ENCODE data around the gene IFT88. TPM values are rescaled to one million over a fixed set of nuclear protein-coding genes. Genes with fewer than 3 reads are reported as not detected.

The IFT88 gene
- total RNA-seq, 1 donor from 2014 or later, result 13.6 TPM

DNA sequence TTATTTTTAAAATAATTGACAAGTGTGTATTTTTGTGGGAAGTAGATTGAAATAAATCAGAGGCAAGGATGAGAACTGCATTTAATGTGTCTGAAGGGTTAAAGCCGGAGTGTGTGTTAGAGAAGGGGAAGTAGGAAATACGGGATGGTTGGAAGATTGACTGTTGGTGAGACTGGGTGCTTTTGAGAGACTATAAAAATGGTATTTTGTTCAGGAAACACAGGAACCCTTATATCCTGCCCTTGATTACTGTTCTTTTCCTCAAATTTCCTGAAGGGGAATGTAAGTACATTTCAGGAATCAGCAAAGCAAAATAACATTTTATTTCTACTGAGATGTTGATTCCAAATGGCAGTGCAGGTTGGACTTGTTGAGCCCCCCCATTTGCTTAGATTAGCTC, 15.1 kb downstream of the IFT88 start:
- Histone ChIP-seq H3K9me3 (no peaks in the 10 kb centered on the region), H3K4me3 (no peak overlapping the region), H3K27ac (no peak overlapping the region), H3K27me3 (no peaks in the 10 kb centered on the region), H3K36me3 (no peaks in the 10 kb centered on the region), H3K4me1 (no peaks in the 10 kb centered on the region)
- TF ChIP-seq, protein P1, sequence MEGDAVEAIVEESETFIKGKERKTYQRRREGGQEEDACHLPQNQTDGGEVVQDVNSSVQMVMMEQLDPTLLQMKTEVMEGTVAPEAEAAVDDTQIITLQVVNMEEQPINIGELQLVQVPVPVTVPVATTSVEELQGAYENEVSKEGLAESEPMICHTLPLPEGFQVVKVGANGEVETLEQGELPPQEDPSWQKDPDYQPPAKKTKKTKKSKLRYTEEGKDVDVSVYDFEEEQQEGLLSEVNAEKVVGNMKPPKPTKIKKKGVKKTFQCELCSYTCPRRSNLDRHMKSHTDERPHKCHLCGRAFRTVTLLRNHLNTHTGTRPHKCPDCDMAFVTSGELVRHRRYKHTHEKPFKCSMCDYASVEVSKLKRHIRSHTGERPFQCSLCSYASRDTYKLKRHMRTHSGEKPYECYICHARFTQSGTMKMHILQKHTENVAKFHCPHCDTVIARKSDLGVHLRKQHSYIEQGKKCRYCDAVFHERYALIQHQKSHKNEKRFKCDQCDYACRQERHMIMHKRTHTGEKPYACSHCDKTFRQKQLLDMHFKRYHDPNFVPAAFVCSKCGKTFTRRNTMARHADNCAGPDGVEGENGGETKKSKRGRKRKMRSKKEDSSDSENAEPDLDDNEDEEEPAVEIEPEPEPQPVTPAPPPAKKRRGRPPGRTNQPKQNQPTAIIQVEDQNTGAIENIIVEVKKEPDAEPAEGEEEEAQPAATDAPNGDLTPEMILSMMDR (IDR thresholded peaks at IDR 0.05), result no peak
- no peak for DNase-seq
- ATAC-seq, result no peak
- intact Hi-C loops (cut with DNase I), result no loop called here

DNA sequence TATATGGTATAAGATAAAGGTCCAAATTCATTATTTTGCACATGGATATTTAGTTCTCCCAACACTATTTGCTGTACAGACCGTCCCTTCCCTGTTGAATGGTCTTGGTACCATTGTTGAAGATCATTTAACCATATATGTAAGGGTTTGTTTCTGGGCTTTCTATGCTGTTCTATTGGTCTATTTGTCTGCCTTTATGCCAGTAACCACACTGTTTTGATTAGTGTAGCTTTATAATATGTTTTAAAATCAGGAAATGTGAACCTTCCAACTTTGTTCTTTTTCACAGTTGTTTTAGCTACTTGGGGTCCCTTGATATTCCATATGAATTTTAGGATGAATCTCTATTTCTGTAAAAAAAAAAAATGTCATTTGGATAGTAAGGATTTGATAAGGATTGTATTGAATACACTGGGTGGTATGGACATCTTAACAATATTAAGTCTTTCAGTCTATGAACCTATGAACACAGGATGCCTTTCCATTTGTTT, 16.9 kb downstream of the IFT88 start:
- no peak overlapping the region for H3K27ac ChIP-seq
- ATAC-seq (no peak), DNase-seq (no peak)
- no peaks in the 10 kb centered on the region for H3K4me1 ChIP-seq
- H3K4me3 ChIP-seq, result no peak overlapping the region
- H3K27me3 ChIP-seq, result no peaks in the 10 kb centered on the region
- no peaks in the 10 kb centered on the region for H3K36me3 ChIP-seq
- no peaks in the 10 kb centered on the region for H3K9me3 ChIP-seq
- TF ChIP-seq, protein P1 (IDR thresholded peaks at IDR 0.05), result no peak
- intact Hi-C loops (cut with DNase I), result no loop called here

DNA sequence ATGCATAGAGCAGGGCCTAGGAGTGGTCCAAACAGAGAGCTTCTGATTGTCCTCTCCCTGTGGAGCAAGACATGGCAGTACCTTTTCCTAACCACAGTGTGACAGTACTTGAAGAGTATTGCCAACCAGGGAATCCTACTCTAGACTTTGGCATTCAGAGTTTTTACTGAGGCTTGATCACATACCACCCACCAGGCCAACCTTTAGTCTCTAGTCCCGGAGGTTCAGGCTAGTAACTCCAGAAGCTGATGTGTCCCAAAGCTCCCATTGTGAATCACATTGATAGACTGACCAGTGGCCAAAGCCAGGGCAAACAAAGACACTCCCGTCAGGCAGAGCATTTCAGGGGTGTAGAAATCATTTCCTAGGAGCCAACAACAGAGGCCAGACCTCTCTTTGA, 18.4 kb downstream of the IFT88 start:
- Histone ChIP-seq H3K9me3 (no peaks in the 10 kb centered on the region), H3K4me1 (no peaks in the 10 kb centered on the region), H3K36me3 (no peaks in the 10 kb centered on the region), H3K27ac (no peak overlapping the region), H3K4me3 (no peak overlapping the region), H3K27me3 (no peaks in the 10 kb centered on the region)
- TF ChIP-seq, protein P1 (IDR thresholded peaks at IDR 0.05), result no peak
- intact Hi-C loops (cut with DNase I), result no loop called here
- DNase-seq (no peak), ATAC-seq (no peak)

DNA sequence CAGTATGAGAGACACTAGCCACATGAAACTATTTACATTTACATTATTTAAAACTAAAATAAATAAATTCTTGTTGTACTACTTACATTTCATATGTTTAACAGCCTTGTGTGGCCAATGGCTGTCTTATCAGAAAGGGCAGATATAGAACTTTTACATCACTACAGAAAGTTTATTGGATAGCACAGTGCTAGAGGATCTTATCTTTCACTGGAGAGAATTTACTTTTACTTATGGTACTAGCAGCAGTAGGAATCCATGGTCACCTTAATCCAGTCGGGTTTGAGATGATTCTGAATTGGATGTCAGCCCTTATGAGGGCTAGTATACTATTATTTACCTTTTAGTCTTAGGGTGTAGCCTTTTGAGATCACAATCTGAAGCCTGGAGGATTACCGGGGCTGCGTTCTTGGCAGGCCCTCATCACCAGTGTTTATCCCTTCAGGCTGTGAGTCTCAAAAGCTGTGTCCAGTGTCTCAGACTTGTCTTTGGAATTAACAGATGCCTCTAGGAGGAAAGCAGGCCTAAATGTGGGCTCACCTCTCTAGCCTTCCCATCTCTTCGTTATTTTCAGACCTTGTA, 21.7 kb downstream of the IFT88 start:
- DNase-seq (no peak), ATAC-seq (no peak)
- H3K27me3 ChIP-seq, result no peaks in the 10 kb centered on the region
- TF ChIP-seq, protein P1 (IDR thresholded peaks at IDR 0.05), result no peak
- H3K9me3 ChIP-seq, result no peaks in the 10 kb centered on the region
- no peaks in the 10 kb centered on the region for H3K36me3 ChIP-seq
- H3K4me1 ChIP-seq, result no peaks in the 10 kb centered on the region
- H3K4me3 ChIP-seq, result no peak overlapping the region
- intact Hi-C loops (cut with DNase I), result no loop called here
- H3K27ac ChIP-seq, result no peak overlapping the region

DNA sequence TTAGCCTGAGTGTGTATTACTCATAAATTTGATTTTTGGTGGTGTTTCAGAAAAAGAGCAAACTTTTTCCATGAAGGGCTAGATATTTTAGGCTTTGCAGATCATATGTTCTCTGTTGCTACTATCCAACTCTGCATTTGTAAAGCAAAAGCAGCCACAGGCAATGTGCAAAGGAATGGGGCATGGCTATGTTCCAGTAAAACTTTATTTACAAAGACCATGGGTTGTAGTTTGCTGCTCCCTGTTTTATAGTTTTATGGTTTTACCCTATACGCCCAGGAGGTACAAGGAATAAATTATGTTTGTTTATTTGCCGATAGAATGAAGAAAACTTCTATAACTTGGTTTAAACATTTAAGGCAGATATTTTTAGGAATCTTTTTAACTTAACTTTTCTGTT, 23.6 kb downstream of the IFT88 start:
- no peaks in the 10 kb centered on the region for H3K27me3 ChIP-seq
- intact Hi-C loops (cut with DNase I), result no loop called here
- no peak overlapping the region for H3K27ac ChIP-seq
- TF ChIP-seq, protein P1 (IDR thresholded peaks at IDR 0.05), result no peak
- ATAC-seq (no peak), DNase-seq (no peak)
- H3K9me3 ChIP-seq, result no peaks in the 10 kb centered on the region
- H3K36me3 ChIP-seq, result no peaks in the 10 kb centered on the region
- H3K4me1 ChIP-seq, result no peaks in the 10 kb centered on the region
- H3K4me3 ChIP-seq, result no peak overlapping the region

DNA sequence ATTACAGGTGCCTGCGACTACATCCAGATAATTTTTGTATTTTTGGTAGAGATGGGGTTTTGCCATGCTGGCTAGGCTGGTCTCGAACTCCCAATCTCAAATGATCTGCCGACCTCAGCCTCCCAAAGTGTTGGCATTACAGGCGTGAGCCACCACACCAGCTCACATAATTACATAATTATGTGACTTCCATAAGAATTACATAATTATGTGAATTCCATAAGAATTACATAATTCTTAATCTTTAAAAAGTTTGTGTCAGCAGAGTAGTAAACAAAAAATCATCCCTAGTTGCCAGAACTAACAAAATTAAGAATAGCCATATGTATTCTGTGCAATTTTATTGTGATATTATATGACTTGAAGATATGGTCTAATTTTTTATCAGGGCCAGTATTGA, 25.6 kb downstream of the IFT88 start:
- intact Hi-C loops (cut with DNase I), result no loop called here
- Histone ChIP-seq H3K9me3 (no peaks in the 10 kb centered on the region), H3K27me3 (no peaks in the 10 kb centered on the region), H3K4me3 (no peak overlapping the region), H3K4me1 (no peaks in the 10 kb centered on the region), H3K36me3 (peaks cover 6% of the 10 kb centered on the region), H3K27ac (no peak overlapping the region)
- no peak for ATAC-seq
- no peak for DNase-seq
- TF ChIP-seq, protein P1 (IDR thresholded peaks at IDR 0.05), result no peak
